Measurements from ENCODE around the gene UNKL.

Gene UNKL

GRCh38 chr16:1366712-1367299 is 47.7 kb downstream of the UNKL start:
- Histone ChIP-seq H3K36me3 (ENCODE audit: control insufficient read depth in 2 of 2, insufficient read depth in 1 of 2, low read length in 2 of 2) (peaks cover 0 to 70% of the 10 kb centered on the region in 2 experiments; a peak in 2 of 3 replicates), H3K4me1 (ENCODE audit: control insufficient read depth, insufficient read depth, low read length) (no peaks in the 10 kb centered on the region), H3K4me3 (ENCODE audit: low read depth, low read length) (no peak overlapping the region), H3K27ac (ENCODE audit: extremely low read depth, low read depth, low read length) (no peak overlapping the region), H3K9me3 (ENCODE audit: control insufficient read depth, insufficient read depth, low read depth, low read length) (no peaks in the 10 kb centered on the region)
- POLR2A ChIA-PET, result interaction anchor here (0.6 kb wide), 1 partner anchor 17 kb away, joined by 4 read pairs; no protein-coding TSS in a partner anchor
- CTCF ChIA-PET, result no interaction called here
- TF ChIP-seq ZNF24 (tag by site-specific recombination; IDR thresholded peaks at IDR 0.05) (no peak), ZNF10 (tag by site-specific recombination; IDR thresholded peaks at IDR 0.05) (0 out of 2 replicates have a peak, but pooled peaks have one; percentile 34), ZNF335 (tag by site-specific recombination; conservative IDR thresholded peaks at IDR 0.05) (no peak), ZNF175 (tag by site-specific recombination; IDR thresholded peaks at IDR 0.05) (no peak), ZNF169 (tag by site-specific recombination; IDR thresholded peaks at IDR 0.05) (no peak), ZNF394 (tag by site-specific recombination; IDR thresholded peaks at IDR 0.05; ENCODE audit: borderline replicate concordance) (0 out of 2 replicates have a peak, but pooled peaks have one; percentile 25), ZNF239 (tag by site-specific recombination; IDR thresholded peaks at IDR 0.05) (no peak), ZBTB7A (tag by site-specific recombination; IDR thresholded peaks at IDR 0.05; ENCODE audit: low read depth) (no peak), ZIC2 (tag by site-specific recombination; IDR thresholded peaks at IDR 0.05) (no peak), ZBTB21 (tag by site-specific recombination; IDR thresholded peaks at IDR 0.05) (no peak)

GRCh38 chr16:1366060-1366711 is 48.3 kb downstream of the UNKL start:
- TF ChIP-seq ZNF10 (tag by site-specific recombination; IDR thresholded peaks at IDR 0.05) (no peak), KLF16 (tag by site-specific recombination; IDR thresholded peaks at IDR 0.05) (no peak), ZNF600 (tag by site-specific recombination; IDR thresholded peaks at IDR 0.05) (peak; percentile 61; the same call in 1 of the 2 replicates), ZIC2 (tag by site-specific recombination; IDR thresholded peaks at IDR 0.05) (peak; percentile 48)
- ChIA-PET CTCF (interaction anchor here (4.0 kb wide), 1 partner anchor 12 kb away, joined by 30 read pairs; no protein-coding TSS in a partner anchor), POLR2A (interaction anchor here (0.6 kb wide), 1 partner anchor 17 kb away, joined by 4 read pairs; no protein-coding TSS in a partner anchor)
- Histone ChIP-seq H3K36me3 (ENCODE audit: control insufficient read depth in 2 of 2, insufficient read depth in 1 of 2, low read length in 2 of 2) (peaks cover 2 to 69% of the 10 kb centered on the region in 2 experiments; a peak in 2 of 3 replicates), H3K9me3 (ENCODE audit: control insufficient read depth, insufficient read depth, low read depth, low read length) (no peaks in the 10 kb centered on the region), H3K4me1 (ENCODE audit: control insufficient read depth, insufficient read depth, low read length) (no peaks in the 10 kb centered on the region), H3K4me3 (ENCODE audit: low read depth, low read length) (no peak overlapping the region), H3K27ac (ENCODE audit: extremely low read depth, low read depth, low read length) (no peak overlapping the region)

- Histone ChIP-seq H3K4me3 (ENCODE audit: low read depth, low read length) (no peak overlapping the region), H3K9me3 (ENCODE audit: control insufficient read depth, insufficient read depth, low read depth, low read length) (no peaks in the 10 kb centered on the region), H3K36me3 (ENCODE audit: control insufficient read depth in 2 of 2, insufficient read depth in 1 of 2, low read length in 2 of 2) (peaks cover 8 to 78% of the 10 kb centered on the region in 2 experiments; a peak in 2 of 3 replicates), H3K4me1 (ENCODE audit: control insufficient read depth, insufficient read depth, low read length) (no peaks in the 10 kb centered on the region), H3K27ac (ENCODE audit: extremely low read depth, low read depth, low read length) (no peak overlapping the region)
- CTCF ChIA-PET, result interaction anchor here (0.7 to 4.0 kb wide), 11 partner anchors 13 to 473 kb away, joined by 3 to 30 read pairs (median 3); partner anchors contain the start of gene UNKL
- POLR2A ChIA-PET, result interaction anchor here (1.0 to 2.5 kb wide), 2 partner anchors 15 to 43 kb away, joined by 3 to 14 read pairs; no protein-coding TSS in a partner anchor
- TF ChIP-seq, protein P1, sequence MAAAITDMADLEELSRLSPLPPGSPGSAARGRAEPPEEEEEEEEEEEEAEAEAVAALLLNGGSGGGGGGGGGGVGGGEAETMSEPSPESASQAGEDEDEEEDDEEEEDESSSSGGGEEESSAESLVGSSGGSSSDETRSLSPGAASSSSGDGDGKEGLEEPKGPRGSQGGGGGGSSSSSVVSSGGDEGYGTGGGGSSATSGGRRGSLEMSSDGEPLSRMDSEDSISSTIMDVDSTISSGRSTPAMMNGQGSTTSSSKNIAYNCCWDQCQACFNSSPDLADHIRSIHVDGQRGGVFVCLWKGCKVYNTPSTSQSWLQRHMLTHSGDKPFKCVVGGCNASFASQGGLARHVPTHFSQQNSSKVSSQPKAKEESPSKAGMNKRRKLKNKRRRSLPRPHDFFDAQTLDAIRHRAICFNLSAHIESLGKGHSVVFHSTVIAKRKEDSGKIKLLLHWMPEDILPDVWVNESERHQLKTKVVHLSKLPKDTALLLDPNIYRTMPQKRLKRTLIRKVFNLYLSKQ (tag by site-specific recombination; IDR thresholded peaks at IDR 0.05; ENCODE audit: borderline replicate concordance), result no peak
Measured at GRCh38 chr16:1364510-1364909, 50.0 kb downstream of the UNKL start.

DNA sequence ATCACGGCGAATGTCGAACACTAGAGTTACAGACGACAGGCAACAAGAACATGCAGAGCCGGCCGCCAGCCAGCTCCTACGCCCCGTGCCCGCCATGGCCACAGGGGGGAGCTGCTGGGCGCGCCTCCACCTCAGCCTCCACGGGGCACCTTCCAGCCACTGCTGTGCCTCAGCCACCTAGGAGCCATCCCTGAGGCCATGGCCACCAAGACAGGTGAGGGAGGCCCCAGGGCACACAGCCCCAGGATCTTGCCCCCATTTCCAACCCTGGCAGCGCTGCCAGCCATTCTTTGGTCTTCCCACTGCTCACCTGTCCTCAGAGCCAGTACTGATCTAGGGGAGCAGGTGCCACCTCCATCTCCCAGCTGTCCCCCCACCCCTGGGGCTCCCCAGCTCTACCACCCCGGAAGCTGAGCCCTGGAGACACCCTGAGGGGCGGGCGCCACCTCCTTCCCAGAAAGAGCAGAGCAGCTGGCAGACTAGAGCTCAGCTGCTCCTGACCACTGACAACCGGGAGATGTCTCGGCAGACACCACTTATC is 50.9 kb downstream of the UNKL start:
- ChIA-PET CTCF (interaction anchor here (0.5 to 4.0 kb wide), 23 partner anchors 9 to 344 kb away, joined by 3 to 30 read pairs (median 4); partner anchors contain the start of gene UNKL), POLR2A (interaction anchor here (1.0 to 2.5 kb wide), 2 partner anchors 16 to 57 kb away, joined by 3 to 14 read pairs; partner anchors contain the start of gene UQCC4)
- Histone ChIP-seq H3K4me1 (ENCODE audit: control insufficient read depth, insufficient read depth, low read length) (no peaks in the 10 kb centered on the region), H3K9me3 (ENCODE audit: control insufficient read depth, insufficient read depth, low read depth, low read length) (no peaks in the 10 kb centered on the region), H3K27ac (ENCODE audit: extremely low read depth, low read depth, low read length) (no peak overlapping the region), H3K4me3 (ENCODE audit: low read depth, low read length) (no peak overlapping the region), H3K36me3 (ENCODE audit: control insufficient read depth in 2 of 2, insufficient read depth in 1 of 2, low read length in 2 of 2) (peaks cover 8 to 83% of the 10 kb centered on the region in 2 experiments; a peak in 2 of 3 replicates)
- TF ChIP-seq ZIC2 (tag by site-specific recombination; IDR thresholded peaks at IDR 0.05) (peak; percentile 76), PATZ1 (tag by site-specific recombination; IDR thresholded peaks at IDR 0.05) (peak; percentile 33; the same call in 1 of the 2 replicates), GLIS2 (tag by site-specific recombination; IDR thresholded peaks at IDR 0.05) (peak; percentile 34; the same call in 1 of the 2 replicates), ZNF654 (tag by site-specific recombination; IDR thresholded peaks at IDR 0.05; ENCODE audit: low read depth) (peak; percentile 36), ZNF585B (tag by site-specific recombination; IDR thresholded peaks at IDR 0.05) (no peak), ZNF645 (tag by site-specific recombination; IDR thresholded peaks at IDR 0.05) (no peak), ZNF10 (tag by site-specific recombination; IDR thresholded peaks at IDR 0.05) (peak; percentile 84)
- TF ChIP-seq, protein P2, sequence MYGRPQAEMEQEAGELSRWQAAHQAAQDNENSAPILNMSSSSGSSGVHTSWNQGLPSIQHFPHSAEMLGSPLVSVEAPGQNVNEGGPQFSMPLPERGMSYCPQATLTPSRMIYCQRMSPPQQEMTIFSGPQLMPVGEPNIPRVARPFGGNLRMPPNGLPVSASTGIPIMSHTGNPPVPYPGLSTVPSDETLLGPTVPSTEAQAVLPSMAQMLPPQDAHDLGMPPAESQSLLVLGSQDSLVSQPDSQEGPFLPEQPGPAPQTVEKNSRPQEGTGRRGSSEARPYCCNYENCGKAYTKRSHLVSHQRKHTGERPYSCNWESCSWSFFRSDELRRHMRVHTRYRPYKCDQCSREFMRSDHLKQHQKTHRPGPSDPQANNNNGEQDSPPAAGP (tag by site-specific recombination; IDR thresholded peaks at IDR 0.05), result 0 out of 2 replicates have a peak, but pooled peaks have one; percentile 25
